Retinal pigment epithelial cell (primary cell): ENCODE results near the gene AP3B1.

Experiments
- DNase-seq: peaks from one replicate; pipeline ENCODE4 v3.0.0-alpha.2; 2010; ENCODE audit warnings: low read depth
- H3K4me3 ChIP-seq: 2 replicates; pipeline ENCODE4 v1.5.1; 2011; ENCODE audit warnings: mild to moderate bottlenecking, low read length, control low read depth, moderate library complexity
- CTCF ChIP-seq: conservative IDR thresholded peaks from 2 replicates; pipeline ENCODE4 v1.5.1; 2011; ENCODE audit warnings: low read depth, low read length, control low read depth, inconsistent platforms

The AP3B1 gene

GRCh38 chr5:78109891-78110324 lies 184.6 kb downstream of the AP3B1 start:
- no peak for TF ChIP-seq CTCF
- no peak overlapping the region for H3K4me3 ChIP-seq
- no peak for DNase-seq

- no peak overlapping the region for H3K4me3 ChIP-seq
- no peak for TF ChIP-seq CTCF
- no peak for DNase-seq
Measured at GRCh38 chr5:78108564-78108963, 185.9 kb downstream of the AP3B1 start.

- no peak overlapping the region for H3K4me3 ChIP-seq
- no peak for TF ChIP-seq CTCF
- no peak for DNase-seq
Measured at GRCh38 chr5:78103232-78103918, 191.1 kb downstream of the AP3B1 start.

- no peak overlapping the region for H3K4me3 ChIP-seq
- DNase-seq: no peak
- no peak for TF ChIP-seq CTCF
Measured at GRCh38 chr5:78102500-78102899, 192.0 kb downstream of the AP3B1 start.

- no peak overlapping the region for H3K4me3 ChIP-seq
- DNase-seq: no peak
- TF ChIP-seq CTCF: no peak
Measured at GRCh38 chr5:78095125-78095524, 199.4 kb downstream of the AP3B1 start.

GRCh38 chr5:78090002-78090401 lies 204.5 kb downstream of the AP3B1 start:
- H3K4me3 ChIP-seq: no peak overlapping the region
- no peak for TF ChIP-seq CTCF
- DNase-seq: no peak

- TF ChIP-seq CTCF: no peak
- DNase-seq: no peak
- no peak overlapping the region for H3K4me3 ChIP-seq
Measured at GRCh38 chr5:78078858-78079257, 215.6 kb downstream of the AP3B1 start.
